ENCODE measurements around the gene CGREF1.

The CGREF1 gene, protein sequence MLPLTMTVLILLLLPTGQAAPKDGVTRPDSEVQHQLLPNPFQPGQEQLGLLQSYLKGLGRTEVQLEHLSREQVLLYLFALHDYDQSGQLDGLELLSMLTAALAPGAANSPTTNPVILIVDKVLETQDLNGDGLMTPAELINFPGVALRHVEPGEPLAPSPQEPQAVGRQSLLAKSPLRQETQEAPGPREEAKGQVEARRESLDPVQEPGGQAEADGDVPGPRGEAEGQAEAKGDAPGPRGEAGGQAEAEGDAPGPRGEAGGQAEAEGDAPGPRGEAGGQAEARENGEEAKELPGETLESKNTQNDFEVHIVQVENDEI

DNA sequence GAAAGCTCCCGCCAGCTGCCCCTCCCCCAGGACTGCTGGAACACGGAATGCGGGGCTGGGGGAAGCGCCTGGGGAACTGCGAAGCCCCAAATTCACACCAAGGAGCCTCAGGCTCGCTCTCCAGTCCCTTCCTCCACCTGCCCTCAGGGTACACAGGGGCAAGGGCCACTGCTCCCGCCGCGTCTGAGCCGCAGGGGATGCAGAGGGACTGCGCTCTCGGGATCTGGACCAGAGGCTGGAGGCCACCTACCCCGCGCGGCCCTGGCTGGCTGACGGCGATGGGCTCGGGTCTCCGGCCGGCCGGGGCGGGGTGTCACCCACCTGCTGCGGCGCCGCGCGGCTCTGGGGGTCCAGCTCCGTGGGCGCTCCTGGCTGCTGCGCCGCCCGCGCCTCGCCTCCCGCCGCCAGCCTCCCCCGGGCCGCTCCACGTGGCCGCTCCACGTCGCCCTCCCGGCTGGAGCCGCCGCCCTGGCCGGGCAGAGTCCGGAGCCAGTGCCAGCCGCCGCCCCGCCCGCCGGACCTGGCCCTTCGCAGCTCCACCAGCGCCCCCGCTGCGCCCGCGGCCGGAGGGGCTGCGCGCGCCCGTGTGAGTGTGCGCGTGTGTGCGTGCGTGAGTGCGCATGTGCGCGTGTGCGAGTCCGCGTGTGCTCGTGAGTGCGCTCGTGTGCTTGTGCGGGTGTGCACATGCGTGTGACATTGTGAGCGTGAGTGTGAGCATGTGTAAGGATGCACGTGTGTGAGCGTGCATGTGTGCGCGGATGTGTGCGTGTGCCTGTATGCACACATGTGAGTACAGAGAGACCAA lies at the start of gene CGREF1:
CGREF1 (minus strand) TSS at position 604 of the 805 bp plus-strand sequence. CDS start 14,762 bp downstream, outside the sequence.
- no peak for DNase-seq

DNA sequence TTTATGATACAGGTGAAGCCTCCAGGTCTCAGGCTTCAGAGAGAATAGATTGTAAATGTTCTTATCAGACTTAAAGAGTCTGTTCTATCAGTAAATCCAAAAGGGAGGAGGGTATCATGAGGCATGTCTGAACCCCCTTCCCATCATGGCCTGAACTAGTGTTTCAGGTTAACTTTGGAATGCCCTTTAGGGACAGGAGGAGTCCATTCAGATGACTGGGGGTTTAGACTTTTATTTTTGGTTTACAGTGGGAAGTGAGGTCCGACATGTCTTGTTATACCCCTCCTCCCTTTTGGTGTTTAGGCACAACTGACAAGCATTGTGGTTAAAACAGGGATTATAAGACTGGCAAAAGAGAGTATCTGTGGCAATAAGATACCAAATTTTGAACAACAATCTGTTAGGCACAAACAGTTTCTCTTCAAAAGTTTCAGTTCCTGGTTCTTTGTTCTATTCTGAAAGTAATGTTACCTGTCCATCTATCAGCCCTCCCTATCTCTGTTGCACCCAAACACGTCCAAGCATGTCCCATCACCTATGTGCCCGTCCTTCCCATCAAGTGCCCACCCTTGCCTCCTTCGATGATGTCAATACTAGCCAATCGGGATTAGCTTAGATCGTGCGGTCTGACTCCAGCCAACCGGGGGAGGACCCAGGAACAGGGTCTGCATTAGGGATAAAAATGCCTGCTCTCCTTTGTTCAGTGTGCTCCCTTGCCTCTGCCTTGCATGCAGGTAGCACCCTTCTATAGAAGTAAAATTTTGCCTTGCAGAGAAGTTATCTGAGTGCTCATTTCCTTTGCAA lies 46.2 kb upstream of the CGREF1 start:
- DNase-seq, result no peak

DNA sequence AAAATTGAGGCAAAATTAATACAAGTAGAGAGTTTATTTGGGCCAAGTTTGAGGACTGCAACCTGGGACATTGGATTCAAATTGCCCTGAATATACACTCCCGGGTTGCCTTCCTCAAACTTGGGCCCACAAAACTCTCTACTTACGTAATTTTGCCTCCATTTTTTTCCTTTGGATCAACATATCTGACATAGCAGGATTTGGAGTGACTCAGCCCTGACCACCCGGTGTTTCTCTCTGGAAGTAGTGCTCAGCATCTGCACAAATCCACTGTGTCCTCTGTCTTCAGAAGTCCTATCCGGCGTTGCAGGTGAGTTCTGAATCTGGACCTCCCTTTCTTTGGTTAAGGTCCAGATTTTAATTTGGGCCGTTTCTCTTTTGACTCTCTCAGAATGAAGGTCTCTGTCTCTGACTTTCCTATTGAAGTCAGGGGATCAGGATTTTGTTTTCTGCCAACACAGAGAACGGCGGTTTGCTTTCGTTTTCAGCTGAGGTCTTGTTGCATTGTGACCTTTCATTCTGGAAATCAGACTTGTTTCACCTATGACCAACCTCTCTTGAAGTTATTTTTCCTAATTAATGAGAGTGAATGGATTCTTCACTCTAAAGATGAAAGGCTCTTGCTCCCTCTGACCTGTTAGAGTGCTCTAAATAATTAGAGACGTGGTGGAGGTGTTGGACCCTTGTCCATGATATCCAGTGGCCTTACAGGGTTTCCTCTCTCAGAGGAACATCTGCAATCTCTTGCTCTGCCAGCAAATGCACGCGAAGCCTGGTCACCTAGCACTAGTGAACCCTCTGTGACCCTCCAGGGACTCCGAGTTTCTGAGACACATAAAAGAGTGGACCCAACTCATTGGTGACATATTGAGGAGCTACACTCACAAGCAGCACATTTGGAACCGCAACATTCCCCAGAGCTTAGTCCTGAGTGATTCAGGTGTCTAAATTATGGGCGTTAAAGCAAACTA lies 43.5 kb upstream of the CGREF1 start:
- DNase-seq, result no peak

DNA sequence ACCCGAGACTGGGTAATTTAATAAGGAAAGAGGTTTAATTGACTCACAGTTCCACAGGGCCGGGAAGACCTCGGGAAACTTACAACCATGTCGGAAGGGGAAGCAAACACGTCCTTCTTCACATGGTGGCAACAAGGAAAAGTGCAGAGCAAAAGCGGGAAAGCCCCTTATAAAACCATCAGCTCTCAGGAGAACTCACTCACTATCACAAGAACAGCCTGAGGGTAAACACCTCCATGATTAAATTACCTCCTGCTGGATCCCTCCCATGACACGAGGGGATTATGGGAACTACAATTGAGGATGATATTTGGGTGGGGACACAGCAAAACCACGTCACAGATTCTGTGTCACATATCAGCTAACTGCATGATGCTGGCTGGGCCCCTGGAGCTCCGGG lies 41.3 kb upstream of the CGREF1 start:
- no peak for DNase-seq

GRCh38 chr2:27159271-27159670 lies 40.3 kb upstream of the CGREF1 start:
- no peak for DNase-seq

DNA sequence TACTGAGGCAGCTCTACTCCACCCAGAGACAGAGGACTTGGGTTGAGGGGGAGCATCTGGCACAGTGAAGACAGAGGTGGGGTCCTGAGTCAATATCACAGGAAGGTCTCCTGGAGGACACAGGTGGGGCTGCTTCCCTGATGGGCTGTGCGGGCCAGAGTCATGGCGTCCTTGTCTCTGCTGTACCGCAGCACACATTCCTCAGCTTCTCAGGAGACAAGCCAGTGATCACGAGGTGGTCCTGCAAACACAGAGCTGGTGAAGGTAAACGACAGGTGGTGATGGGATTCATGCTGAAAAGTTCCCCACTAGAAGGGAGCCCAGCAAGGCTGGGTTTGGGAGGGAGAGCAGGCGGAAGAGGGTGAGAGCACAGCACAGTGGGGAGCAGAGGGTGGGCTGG lies 39.5 kb upstream of the CGREF1 start:
- no peak for DNase-seq

GRCh38 chr2:27155069-27155520 lies 36.2 kb upstream of the CGREF1 start:
- DNase-seq, result no peak

GRCh38 chr2:27154488-27154887 lies 35.6 kb upstream of the CGREF1 start:
- DNase-seq, result no peak

- DNase-seq, result no peak
Observed at GRCh38 chr2:27152796-27153464, 34.0 kb upstream of the CGREF1 start.

DNA sequence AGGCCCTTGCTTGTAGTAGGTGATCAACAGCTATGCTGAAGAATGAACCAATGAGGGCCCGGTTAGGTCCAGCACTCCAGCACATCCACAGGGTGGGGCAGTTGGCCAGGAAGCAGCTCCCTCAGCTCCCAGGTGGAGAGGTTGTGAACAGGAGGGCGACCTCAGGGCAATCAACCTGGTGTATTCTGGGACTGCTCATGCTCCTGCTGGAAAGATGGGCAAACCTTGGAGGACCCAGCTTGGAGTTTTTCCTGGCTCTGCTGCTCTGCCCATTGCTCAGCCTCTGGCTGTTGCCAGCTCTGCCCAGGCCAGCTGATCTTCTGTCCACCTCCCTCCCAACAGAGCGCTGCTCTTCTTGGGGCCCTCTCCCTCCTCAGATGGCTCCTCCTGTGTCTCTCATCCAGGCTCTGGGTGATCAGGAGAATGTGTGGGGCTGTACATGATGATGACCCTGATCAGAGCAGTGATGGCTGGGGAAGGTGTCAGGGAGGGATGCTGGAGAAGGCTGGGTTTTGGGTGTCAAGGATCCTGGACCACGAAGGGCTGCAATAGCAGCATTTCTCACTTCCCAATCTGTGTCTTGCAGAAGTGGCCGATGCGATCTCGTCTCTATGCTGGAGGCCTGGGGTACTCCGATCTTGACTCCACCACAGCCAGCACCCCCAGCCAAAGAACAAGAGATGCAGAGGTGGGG lies 33.3 kb upstream of the CGREF1 start:
- DNase-seq, result no peak

GRCh38 chr2:27150639-27151230 lies 31.8 kb upstream of the CGREF1 start:
- no peak for DNase-seq

DNA sequence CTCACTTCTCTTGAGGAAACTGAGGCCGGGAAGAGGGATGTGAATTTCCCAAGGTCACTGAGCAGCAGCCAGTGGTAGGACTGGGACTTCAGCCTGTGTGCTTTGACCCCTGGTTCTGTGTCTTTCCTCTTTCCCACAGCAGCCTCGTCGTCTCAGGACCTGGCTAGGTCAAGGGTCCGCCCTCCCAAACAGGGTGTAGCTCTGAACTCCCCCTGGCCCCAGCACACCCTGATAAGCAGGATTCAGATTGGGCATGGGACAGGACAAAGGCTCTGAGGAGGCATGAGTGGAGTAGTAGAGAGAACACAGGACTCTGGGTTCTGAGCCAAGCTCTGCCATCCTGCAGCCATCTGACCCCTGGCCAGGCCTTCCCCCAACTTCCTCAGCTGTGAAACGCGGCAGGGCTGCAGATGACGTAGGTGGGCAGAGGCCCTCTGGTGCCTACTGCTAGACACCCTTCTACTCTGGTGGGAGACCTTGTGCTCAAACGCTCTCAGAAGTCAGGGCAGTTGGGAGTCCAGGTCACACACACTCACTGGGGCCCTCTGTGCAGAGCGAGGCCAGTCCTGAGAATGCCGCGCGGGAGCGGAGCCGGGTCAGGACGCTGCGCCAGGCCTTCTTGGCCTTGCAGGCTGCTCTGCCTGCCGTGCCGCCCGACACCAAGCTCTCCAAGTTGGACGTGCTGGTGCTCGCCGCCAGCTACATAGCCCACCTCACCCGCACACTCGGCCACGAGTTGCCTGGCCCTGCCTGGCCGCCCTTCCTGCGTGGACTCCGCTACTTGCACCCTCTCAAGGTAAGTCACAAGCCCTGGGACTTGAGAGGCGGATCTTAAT lies 30.9 kb upstream of the CGREF1 start:
- DNase-seq, result no peak

DNA sequence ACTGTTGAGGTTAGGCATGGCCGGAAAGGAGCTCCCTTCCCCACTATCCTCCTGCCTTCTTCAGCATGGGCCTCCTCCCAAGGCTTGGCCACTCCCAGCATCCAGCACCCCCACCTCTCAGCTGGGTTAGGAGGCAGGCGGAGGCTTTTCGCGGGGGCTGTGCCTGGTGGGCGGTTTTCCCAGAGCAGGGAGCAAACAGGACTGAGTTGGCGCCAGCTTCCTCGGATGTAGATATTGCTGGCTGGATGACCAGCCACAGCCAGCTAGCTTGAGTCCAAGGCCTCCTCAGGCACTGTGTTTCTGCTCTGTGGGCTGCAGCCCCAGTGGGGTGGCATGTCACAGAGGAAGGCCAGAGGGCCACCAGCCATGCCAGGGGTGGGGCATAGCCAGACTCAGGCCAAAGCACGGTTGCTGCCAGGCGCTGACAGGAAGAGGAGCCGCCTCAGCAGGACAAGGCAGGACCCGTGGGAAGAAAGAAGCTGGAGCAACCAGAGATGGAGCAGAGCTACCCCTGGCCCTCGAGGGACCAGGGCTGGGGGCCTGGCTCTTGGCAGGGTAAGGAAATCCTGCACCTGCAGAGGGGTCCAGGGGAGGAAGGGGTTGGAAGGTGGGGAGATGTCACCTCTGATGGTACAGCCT lies 30.0 kb upstream of the CGREF1 start, which contains the start of gene TCF23:
TCF23 (plus strand) TSS at position 204 of the 639 bp plus-strand sequence; CDS start at position 334, 130 bp downstream.
- no peak for DNase-seq

DNA sequence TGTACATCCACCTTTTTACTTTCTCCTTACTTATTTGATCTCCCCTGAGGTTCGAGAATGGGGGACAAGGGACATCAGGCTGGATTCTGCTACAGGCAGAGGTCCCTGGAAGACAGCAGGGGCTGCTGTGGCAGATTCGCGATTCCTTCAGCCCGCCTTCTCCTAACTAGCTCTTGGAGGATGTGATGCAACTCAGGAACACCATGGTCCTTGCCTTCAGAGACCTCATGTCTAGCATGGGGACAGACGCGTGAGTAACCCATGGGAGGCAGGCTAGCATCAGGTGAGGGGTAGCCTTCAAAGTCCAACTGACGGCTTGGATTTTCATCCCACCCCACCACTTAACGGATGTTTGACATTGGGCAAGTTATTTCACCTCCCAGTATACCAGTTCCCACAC lies 29.0 kb upstream of the CGREF1 start:
- no peak for DNase-seq

GRCh38 chr2:27145682-27146081 lies 26.8 kb upstream of the CGREF1 start:
- no peak for DNase-seq

GRCh38 chr2:27143285-27143684 lies 24.4 kb upstream of the CGREF1 start:
- no peak for DNase-seq

DNA sequence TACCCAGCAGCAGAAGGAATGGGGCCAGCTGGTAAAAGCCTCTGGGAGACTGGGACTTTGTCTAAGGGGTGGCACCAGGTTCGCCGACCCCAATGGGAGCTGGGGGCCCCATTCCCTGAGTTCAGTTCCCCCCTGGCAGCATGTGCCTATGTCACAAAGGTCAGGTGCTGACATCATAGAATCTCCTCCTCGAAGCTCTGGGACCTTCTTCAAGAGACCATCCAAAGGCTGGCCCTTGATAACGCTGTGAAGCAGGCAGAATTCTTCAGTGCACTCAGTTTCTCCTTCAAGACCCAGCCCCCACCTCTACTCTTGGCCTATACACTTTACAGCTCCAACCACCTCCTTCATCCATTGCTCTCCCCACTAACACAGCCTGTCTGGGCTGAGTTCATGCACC lies 20.4 kb upstream of the CGREF1 start, which contains the start of gene PRR30:
PRR30 (minus strand) TSS at position 101 of the 400 bp plus-strand sequence. CDS start 1,081 bp downstream, outside the sequence.
- DNase-seq, result no peak

- no peak for DNase-seq
Observed at GRCh38 chr2:27138111-27138510, 19.2 kb upstream of the CGREF1 start.

All from T1000 (cell line).